Thyroid gland (tissue), 4 donors: ENCODE results near the gene NOS1AP.

ENCODE experiments used
- CTCF ChIP-seq, 6 experiments: fragments of 200-600 bp in 3 of 6; fragments of 450-650 bp in 3 of 6; sonication (generic) in 3 of 6; IDR thresholded peaks; one replicate each; pipeline ENCODE4 v1.5.1; 2016 to 2019; ENCODE audit warnings: antibody characterized with exemption in 6 of 6, mild to moderate bottlenecking in 2 of 6, inconsistent platforms in 1 of 6, moderate library complexity in 1 of 6
- POLR2A ChIP-seq, 2 donors: fragments of 450-650 bp; IDR thresholded peaks; one replicate each; pipeline ENCODE4 v1.6.1; 2017; ENCODE audit warnings: antibody characterized with exemption in 2 of 2, mild to moderate bottlenecking in 2 of 2, moderate library complexity in 1 of 2

GRCh38 chr1:162117039-162117774 lies 47.7 kb downstream of the NOS1AP start:
- TF ChIP-seq CTCF (IDR thresholded peaks at IDR 0.05) (no peak), POLR2A (IDR thresholded peaks at IDR 0.05) (no peak)
